ENCODE measurements around the gene CCDC183. TPM values are rescaled to one million over a fixed set of nuclear protein-coding genes. Genes with fewer than 3 reads are reported as not detected.
A peak's percentile ranks its signal among the peaks of the same experiment; 100 is the strongest.
"Not testable (repeated sequence)": the region's sequence is repeated elsewhere in the genome, so short reads cannot be mapped to it uniquely, and the experiment has no call there.

Gene CCDC183
- total RNA-seq, 1 donor from 2014 or later = 1.6 TPM

DNA sequence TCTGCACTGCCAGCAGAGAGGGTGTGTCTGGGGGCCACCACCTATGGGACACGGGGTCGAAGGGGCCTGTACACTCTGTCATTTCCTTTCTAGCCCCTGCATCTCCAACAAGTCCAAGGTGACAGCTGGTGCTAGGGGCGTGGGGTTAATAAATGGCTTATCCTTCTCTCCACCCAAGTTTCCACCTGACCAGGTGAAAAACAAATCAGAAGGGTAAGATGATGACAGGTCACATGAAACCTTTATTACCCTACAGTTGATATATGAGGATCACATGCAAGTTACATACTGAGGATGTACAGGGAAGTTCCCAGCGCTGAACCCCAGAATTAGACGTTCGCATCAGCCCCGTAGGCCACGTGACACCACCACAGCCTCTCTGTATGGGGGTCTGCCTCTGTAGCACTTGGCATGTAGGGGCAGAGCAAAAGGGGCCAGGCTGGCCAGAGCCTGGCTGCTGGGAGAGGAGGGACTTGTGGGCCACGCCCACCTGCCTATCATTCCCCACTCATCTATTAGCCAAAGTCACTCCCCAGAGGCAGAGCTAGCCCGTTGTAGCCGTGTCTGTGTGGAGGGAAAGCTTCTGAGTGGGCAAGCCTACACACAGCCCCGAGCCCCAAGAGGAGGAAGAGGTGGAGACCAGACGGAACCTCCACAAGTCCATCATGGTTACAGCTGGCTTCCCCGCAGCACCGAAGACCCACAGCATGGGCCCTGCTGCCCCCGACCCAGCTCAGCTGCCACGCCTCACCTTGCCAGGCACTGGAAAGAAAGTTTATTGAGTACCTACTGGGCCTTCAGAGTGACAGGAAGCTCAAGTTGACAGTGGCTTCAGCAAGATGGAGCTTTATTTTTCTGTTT, 2.8 kb upstream of the CCDC183 start:
- DNase-seq (ENCODE audit: low spot score) = no peak
- intact Hi-C loops (cut with DNase I) = loop anchor here (5.0 kb wide), 1 partner anchor 54 kb away; the partner anchor contains the start of gene PHPT1

DNA sequence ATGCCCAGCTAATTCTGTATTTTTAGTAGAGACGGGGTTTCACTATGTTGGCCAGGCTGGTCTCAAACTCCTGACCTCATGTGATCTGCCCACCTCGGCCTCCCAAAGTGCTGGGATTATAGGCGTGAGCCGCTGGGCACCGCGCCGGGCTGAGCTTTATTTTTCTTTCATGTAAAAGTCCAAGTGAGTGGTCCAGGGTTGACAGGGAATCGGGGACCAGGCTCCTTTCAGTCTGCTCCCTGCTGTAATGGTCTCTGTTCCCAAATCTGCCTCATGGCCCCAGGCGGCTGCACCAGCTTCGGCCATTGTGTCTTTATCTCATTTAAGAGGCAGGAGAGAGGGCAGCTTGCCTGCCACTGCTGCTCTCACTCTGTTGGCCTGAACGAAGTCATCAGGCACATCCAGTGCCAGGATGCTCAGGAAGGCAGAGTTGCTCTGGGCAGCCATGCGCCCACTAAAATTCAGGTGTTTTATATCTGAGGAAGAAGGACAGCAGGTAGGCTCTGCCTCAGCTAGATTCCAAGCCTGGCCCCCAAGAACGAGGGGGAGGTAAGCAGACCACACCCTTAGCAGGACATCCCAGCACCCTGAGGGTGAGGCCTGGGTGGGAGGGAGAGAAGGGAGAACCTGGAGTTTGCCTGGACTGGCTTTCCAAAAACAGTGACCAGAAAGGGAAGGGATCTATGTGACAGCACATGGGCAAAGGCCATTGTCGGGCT, 1.7 kb upstream of the CCDC183 start:
- intact Hi-C loops (cut with DNase I) = loop anchor here (5.0 kb wide), 1 partner anchor 53 kb away; the partner anchor contains the start of gene PHPT1
- no peak for DNase-seq (ENCODE audit: low spot score)

DNA sequence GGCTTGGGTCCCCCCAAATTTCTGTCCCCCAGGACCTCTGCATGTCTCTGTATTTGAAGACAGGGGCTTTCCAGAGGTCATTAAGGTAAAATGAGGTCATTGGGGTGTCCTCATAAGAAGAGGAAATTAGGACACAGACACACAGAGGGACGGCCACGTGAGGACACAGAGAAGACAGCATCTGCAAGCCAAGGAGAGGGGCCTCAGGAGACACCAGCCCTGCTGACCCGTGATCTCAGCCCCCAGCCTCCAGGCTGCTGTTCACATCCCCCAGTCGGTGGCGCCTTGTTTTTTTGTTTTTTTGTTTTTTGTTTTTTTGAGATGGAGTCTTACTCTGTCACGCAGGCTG, 1.2 kb upstream of the CCDC183 start:
- no peak for DNase-seq (ENCODE audit: low spot score)
- intact Hi-C loops (cut with DNase I) = loop anchor here (5.0 kb wide), 1 partner anchor 52 kb away; the partner anchor contains the start of gene PHPT1

DNA sequence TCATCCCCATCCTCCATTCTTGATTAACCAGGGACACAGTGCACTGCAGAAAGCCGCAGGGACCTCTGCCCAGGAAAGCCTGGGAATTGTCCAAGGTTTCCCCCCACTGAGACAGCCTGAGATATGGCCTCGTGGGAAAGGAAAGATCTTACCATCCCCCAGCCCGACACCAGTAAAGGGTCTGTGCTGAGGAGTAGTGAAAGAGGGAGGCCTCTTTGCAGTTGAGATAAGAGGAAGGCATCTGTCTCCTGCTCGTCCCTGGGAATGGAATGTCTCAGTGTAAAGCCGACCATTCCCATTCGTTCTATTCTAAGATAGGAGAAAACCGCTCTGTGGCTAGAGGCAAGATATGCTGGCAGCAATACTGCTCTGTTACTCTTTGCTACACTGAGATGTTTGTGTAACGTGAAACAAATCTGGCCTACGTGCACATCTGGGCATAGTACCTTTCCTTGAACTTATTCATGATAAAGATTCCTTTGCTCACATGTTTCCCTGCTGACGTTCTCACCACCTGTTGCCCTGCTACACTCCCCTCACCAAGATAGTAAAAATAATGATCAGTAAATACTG, 723 bp downstream of the CCDC183 start:
- intact Hi-C loops (cut with DNase I); DNase-seq (ENCODE audit: low spot score): not testable (repeated sequence)

DNA sequence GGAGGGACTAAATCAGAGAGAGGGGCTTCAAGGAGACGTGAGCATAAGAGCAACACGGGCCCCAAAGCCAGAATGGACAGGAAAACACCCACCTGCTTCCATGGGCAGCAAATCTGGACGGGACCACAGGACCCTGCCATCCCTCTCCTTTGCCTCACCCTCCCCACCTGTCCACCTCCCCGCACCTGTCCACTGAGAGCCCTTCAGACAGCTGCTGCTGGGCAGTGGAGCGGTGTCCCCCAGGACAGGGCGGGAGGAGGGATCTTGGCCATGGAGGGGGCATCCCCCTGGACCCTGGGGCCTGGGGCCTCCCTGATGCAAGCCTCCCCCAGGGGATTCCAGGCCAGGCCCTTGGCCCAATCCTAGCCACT, 2.6 kb downstream of the CCDC183 start:
- DNase-seq (ENCODE audit: low spot score) = no peak
- intact Hi-C loops (cut with DNase I) = no loop called here

DNA sequence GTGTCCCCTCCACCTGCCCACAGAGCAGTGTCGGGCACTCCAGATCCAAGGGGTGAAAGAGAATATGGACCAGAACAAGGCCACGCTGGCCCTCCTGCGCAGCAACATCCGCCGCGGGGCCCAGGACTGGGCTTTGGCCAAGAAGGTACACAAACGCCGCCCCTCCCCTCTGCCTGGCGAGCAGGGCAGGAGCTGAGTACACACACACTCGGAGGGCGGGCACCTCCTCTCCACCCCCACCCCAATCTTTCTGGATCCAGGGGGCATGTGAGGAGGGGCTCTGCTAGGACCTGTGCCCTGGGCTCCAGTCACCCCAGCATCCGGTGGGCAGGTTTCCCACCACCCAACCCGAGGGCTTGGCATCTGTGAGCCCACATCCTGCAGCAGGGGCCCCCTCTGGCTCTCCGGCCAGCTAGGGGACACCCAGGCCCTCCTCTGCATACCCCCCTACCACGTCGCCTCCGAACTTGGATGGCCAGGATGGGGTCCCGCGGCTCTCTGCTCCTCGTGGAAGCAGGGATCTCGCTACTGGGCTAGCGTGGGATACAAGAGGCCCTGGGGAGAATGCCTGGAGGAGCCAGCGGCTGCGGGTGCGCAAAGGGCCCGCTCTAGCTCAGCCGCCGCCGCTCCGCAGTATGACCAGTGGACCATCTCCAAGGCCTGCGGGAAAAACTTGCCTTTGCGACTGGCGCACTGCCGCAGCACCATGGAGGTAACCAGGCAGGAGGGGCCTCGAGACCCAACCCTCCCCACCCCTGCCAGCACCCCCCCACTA, 3.1 kb downstream of the CCDC183 start:
- intact Hi-C loops (cut with DNase I) = no loop called here
- DNase-seq (ENCODE audit: low spot score) = no peak

DNA sequence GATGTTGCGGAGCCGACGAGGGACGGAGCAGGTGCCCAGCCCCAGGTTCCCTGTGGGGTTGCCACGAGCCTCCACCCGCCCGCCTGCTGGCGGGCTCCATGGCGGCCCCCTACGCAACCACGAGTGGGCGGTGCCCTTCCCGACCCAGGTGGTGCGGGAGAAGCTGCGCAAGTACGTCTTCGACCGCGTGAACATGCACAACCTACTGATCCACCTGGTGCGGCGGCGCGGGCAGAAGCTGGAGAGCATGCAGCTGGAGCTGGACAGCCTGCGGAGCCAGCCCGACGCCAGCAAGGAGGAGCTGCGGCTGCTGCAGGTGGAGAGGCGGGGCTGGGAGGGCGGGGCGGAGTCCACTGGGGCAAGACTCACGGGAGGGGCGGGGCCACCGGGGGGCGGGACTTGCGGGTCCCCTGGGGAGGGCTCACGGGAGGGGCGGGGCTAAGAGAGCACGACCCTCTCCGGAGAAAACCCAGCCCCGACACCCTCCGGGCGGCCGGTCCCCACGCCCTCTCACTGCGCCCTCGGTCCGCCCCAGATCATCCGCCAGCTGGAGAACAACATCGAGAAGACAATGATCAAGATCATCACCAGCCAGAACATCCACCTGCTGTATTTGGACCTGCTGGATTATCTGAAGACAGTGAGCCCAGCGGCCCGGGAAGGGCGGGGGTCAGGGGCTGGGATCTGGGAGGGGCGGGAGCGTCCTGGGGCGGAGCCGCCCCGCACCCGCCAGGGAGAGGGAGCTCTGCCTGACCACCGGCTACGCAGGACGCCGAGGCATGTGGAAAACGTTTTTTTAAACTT, 3.9 kb downstream of the CCDC183 start:
- intact Hi-C loops (cut with DNase I) = no loop called here
- peak; percentile 89 for DNase-seq (ENCODE audit: low spot score)

DNA sequence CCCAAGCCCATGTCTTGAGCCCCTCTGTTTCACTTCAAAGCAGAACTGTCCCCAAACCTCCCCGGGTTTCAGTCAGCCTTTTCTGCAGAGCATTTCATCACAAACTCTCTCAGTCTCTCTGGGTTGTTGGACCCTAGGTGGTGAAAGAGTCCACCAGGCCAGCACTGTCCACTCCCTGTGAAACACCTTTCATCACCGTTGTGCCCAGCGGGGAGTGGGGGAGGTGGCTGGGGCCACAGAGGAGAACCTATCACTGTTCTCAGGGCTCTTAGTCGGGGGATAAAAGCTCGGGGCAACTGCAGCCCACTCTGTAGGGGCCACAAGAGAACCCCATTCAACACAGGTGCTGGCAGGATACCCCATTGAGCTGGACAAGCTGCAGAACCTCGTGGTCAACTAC, 6.2 kb downstream of the CCDC183 start:
- DNase-seq (ENCODE audit: low spot score) = no peak
- intact Hi-C loops (cut with DNase I) = no loop called here

DNA sequence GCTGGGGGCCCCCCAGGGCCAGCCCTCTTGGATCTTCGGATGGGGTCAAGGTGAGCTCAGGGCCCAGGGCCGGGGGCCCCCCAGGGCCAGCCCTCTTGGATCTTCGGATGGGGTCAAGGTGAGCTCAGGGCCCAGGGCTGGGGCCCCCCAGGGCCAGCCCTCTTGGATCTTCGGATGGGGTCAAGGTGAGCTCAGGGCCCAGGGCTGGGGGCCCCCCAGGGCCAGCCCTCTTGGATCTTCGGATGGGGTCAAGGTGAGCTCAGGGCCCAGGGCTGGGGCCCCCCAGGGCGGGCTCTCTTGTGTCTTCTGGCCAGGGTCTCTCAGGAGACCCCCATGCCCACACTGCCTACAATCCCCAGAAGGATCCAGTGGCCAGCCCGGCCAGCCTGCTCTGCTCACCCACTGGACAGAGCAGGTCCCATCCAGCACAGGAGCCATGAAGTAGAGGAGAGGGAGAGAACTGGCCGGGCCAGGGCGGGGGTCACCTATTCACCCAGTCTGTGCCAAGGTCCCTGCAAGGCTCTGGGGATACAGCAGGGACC, 6.9 kb downstream of the CCDC183 start:
- DNase-seq (ENCODE audit: low spot score); intact Hi-C loops (cut with DNase I): not testable (repeated sequence)

DNA sequence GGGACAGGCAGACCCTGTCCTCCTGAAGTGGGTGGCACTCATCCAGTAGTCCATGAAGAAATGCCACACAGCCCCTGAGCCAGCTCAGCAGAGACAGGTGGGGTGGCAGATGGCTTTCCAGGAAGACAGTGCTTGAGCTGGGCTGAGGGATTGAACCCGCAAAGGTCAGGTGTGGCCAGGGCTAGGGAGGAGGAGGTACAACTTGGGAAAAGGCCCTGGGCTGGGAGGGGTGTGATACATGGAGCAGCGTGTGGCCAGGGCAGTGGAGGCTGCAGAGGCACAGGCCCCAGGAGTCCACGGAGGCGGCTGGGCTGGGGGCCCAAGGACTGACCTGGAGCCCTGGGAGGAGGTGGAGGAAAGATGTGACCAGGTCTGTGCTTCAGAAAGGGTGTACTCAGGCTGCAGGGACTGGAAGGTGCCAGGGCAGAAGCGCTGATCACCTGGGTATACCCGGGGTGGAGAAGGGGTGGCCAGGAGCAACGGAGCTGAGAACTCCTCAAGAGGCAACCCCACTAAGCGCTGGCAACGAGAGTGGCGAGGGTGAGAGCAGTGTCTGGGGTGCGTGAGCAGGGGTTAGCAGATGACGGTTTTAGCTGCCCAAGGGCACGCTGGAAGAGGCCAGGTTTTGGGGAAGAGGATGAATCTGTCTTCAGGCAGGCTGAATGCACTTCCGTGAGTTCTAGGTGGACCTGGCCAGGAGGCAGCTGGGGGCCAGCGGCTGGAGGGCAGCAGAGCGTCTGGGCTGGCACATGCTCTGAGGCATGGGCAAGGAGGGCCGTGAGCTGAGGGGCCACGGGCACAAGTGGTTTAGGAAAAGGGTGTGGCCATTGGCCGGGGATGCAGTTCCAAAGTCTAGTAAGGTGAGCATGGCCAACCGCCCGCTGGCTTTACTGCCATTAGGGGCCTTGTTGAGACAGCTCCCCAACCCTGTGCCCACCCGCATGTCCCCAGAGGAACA, 7.7 kb downstream of the CCDC183 start:
- intact Hi-C loops (cut with DNase I) = no loop called here
- no peak for DNase-seq (ENCODE audit: low spot score)

DNA sequence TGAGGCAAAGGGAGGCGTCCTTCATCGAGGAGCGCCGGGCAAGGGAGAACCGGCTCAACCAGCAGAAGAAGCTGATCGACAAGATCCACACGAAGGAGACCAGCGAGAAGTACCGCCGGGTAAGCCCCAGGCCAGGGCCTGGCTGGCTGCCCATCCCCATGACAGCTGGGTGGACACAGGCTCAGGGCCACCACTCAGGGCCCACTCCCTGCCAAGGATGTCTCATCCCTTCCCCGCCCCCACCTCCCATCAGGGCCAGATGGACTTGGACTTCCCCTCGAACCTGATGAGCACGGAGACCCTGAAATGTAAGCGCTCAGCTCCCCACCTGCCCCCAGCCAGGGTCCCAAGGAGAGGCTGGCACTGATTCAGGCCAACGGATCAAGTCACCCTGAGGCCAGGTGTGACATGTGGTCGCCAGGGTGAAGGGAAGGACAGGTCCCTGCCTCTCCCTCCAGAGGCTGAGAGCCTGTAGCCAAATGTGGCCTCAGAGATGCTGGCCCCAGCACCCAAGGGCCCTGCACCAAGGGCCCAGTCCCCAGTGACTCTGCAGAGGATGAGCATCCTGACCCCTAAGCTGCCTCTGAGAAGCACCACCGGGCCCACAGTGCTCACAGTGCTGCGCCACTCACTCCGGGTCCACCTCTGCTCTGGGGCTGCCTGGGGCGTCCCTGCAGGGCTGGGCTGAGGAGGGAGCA, 8.5 kb downstream of the CCDC183 start:
- intact Hi-C loops (cut with DNase I) = no loop called here
- no peak for DNase-seq (ENCODE audit: low spot score)

DNA sequence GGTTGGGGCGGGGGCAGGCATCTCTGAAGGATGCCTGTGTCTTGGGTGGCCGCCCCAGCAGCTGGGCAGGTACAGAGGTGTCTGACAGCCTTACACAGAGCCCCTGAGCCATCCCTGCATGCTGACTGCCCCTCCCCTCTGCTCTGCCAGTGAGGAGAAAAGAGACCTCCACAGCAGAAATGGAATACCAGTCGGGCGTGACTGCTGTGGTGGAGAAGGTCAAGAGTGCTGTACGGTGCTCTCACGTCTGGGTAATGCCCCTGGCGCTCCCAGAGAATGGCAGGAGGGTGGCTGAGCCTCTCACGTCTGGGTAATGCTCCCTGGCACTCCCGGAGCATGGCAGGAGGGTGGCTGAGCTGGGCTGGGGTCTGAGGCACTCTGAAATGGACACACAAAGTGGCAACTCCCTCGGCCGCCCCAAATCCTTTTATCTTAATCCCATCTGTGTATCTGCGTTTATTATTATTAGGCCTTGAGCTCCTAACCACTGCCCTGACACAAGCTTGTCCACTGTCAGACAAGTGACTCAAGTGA, 9.1 kb downstream of the CCDC183 start:
- intact Hi-C loops (cut with DNase I) = no loop called here
- no peak for DNase-seq (ENCODE audit: low spot score)

DNA sequence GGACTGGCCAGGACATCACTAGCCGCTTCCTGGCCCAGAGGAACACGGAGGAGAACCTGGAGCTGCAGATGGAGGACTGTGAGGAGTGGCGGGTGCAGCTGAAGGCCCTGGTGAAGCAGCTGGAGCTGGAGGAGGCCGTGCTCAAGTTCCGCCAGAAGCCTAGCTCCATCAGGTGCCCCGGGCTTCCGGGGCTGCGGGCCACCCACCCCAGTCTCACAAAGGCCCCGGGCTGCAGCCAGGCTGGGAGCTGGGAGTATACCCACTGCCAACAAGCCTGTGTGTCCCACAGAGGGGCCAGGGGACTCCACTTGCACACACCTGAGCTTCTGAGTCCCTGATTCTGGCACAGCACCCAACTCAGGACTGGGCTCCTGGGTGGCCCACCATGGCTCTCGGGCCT, 9.9 kb downstream of the CCDC183 start:
- intact Hi-C loops (cut with DNase I) = no loop called here
- no peak for DNase-seq (ENCODE audit: low spot score)

DNA sequence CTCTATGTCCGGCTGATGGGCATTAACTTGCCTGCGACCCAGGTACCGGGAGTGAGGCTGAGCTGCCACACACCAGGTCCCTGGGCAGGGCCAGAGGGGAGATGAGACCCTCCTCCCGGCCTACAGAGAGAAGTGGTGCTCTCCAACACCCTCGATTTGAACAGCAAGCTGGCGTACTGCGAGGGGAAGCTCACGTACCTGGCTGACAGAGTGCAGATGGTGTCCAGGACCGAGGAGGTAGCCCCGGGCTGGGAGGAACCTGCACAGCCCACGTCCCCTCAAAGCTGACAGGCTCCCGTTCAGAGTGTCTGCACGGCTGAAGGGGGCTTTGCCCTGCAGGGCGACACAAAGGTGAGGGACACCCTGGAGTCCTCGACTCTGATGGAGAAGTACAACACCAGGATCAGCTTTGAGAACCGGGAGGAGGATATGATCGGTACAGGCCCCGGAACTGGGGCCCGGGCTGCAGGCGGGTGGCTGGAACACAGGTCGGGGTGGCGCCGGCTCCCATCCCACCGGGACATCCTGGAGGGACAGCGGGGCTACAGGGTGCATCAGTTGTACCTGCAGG, 10.6 kb downstream of the CCDC183 start:
- intact Hi-C loops (cut with DNase I) = loop anchor here (1.0 kb wide), 1 partner anchor 15 kb away; the partner anchor contains the start of gene TMEM141
- DNase-seq (ENCODE audit: low spot score) = no peak

DNA sequence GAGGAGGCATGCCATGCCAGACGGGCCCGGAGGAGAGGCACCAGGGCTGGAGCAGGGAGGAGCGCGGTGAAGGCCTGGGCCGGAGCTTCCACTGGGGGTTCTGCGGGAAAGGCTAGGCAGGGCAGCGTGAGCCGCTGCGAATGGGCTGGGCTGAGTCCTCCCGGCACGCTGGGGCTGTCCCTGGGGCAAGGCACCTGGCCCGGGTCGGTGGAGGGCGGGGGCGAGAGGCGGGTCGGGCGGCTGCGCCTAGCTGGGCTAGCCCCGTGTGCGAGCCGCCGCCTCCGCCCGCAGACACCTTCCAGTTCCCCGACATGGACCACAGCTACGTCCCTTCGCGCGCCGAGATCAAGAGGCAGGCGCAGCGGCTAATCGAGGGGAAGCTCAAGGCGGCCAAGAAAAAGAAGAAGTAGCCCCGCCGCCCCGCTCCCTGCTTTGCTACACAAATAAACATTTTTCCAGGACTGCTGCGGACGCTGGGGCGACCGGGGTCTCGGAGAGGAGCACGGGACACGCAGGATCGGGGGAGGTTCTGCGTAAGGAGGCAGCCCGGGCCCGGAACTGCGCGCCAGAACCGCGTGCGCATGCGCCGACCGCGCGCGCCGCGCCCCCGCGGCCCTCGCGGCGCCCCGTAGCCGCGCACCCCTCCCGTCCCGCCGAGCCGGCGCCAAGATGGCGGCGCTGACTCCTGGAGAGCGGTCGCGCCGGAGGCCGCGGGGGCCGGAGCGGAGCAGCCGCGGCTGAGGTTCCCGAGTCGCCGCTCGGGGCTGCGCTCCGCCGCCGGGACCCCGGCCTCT, 11.3 kb downstream of the CCDC183 start, which contains the start of gene RABL6:
TSS of gene RABL6 (plus strand) at position 668 of the 794 bp plus-strand sequence. CDS start 249 bp downstream, outside the sequence.
- peak; percentile 89 for DNase-seq (ENCODE audit: low spot score)
- intact Hi-C loops (cut with DNase I) = loop anchor here (1.0 kb wide), 1 partner anchor 16 kb away; the partner anchor contains the start of gene TMEM141

All from cardiac septum (tissue), 1 donor.